HUES64 (cell line): ENCODE data around the gene NDC1.

Experiments used
- H3K27ac ChIP-seq: 2 replicates; pipeline ENCODE4 v1.7.0; 2013; ENCODE audit warnings: low read depth, low read length, inconsistent platforms
- H3K27me3 ChIP-seq: 2 replicates; pipeline ENCODE4 v1.6.1; 2013; ENCODE audit warnings: mild to moderate bottlenecking, low read length; ENCODE audit not compliant: insufficient read depth
- H3K36me3 ChIP-seq: 2 replicates; pipeline ENCODE4 v1.6.1; 2013; ENCODE audit warnings: mild to moderate bottlenecking, low read length; ENCODE audit not compliant: insufficient read depth
- H3K4me1 ChIP-seq: 2 replicates; pipeline ENCODE4 v1.6.1; 2013; ENCODE audit warnings: mild to moderate bottlenecking, low read length, moderate library complexity; ENCODE audit not compliant: insufficient read depth
- H3K4me3 ChIP-seq: 2 replicates; pipeline ENCODE4 v1.5.1; 2013; ENCODE audit warnings: mild to moderate bottlenecking, low read length, moderate library complexity
- H3K9ac ChIP-seq: 2 replicates; pipeline ENCODE4 v1.6.1; 2013; ENCODE audit warnings: mild to moderate bottlenecking, low read depth, low read length
- H3K9me3 ChIP-seq: 2 replicates; pipeline ENCODE4 v1.6.1; 2013; ENCODE audit warnings: low read depth, low read length; ENCODE audit not compliant: insufficient read depth
- WGBS: fragments of 150-250, 120-280 bp; methylation state at CpG from one replicate; pipeline ENCODE4 v1.1.7; 2013; ENCODE audit warnings: missing lambda C conversion rate; 5-methylcytosine and 5-hydroxymethylcytosine counted together

The NDC1 gene

GRCh38 chr1:53792806-53793205 is 45.3 kb downstream of the NDC1 start:
- Histone ChIP-seq H3K4me3 (no peak overlapping the region), H3K36me3 (peaks cover 83% of the 10 kb centered on the region), H3K9ac (no peak overlapping the region), H3K27ac (no peak overlapping the region), H3K9me3 (no peaks in the 10 kb centered on the region), H3K27me3 (no peaks in the 10 kb centered on the region), H3K4me1 (no peaks in the 10 kb centered on the region)
- 96% methylated on average over 4 of the region's 4 CpGs for WGBS

- H3K36me3 ChIP-seq: peaks cover 84% of the 10 kb centered on the region
Measured at GRCh38 chr1:53787655-53788054, 50.4 kb downstream of the NDC1 start.

DNA sequence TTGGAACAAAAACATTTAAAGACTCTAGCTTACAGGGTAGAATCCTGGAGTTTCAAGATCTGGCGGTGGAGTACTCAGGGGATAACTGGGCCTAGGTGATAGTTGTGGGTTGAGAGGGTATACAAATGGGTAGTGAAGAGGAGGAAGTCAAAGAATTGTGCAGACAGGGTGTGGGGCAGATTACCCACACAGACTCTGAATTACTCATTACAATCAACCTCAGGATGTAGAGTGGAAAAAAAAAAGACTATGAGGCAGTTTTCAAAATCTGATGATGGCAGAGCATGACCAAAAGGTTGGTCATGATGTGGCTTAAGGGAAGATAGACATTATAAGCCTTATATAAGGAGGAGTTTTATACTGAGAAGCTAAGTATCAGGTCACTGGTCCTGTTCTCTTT is 55.0 kb downstream of the NDC1 start:
- no peaks in the 10 kb centered on the region for H3K27me3 ChIP-seq
- peaks cover 91% of the 10 kb centered on the region for H3K36me3 ChIP-seq
- no peaks in the 10 kb centered on the region for H3K4me1 ChIP-seq
- H3K4me3 ChIP-seq: no peak overlapping the region
- WGBS: 97% methylated on average over 1 of the region's 1 CpG
- H3K9me3 ChIP-seq: no peaks in the 10 kb centered on the region
- no peak overlapping the region for H3K27ac ChIP-seq
- H3K9ac ChIP-seq: no peak overlapping the region

More at GRCh38 chr1:53787655-53788054, 50.4 kb downstream of the NDC1 start:
- H3K4me1 ChIP-seq: no peaks in the 10 kb centered on the region
- H3K27ac ChIP-seq: no peak overlapping the region
- WGBS: 100% methylated on average over 2 of the region's 3 CpGs
- no peaks in the 10 kb centered on the region for H3K27me3 ChIP-seq
- no peak overlapping the region for H3K4me3 ChIP-seq
- H3K9ac ChIP-seq: no peak overlapping the region
- H3K9me3 ChIP-seq: no peaks in the 10 kb centered on the region

GRCh38 chr1:53781654-53782053 is 56.4 kb downstream of the NDC1 start:
- 97% methylated on average over 2 of the region's 3 CpGs for WGBS
- no peaks in the 10 kb centered on the region for H3K4me1 ChIP-seq
- H3K9ac ChIP-seq: no peak overlapping the region
- peaks cover 91% of the 10 kb centered on the region for H3K36me3 ChIP-seq
- H3K4me3 ChIP-seq: no peak overlapping the region
- no peaks in the 10 kb centered on the region for H3K9me3 ChIP-seq
- no peaks in the 10 kb centered on the region for H3K27me3 ChIP-seq
- H3K27ac ChIP-seq: no peak overlapping the region

- no peak overlapping the region for H3K27ac ChIP-seq
- 83% methylated on average over 1 of the region's 1 CpG for WGBS
- no peak overlapping the region for H3K9ac ChIP-seq
Measured at GRCh38 chr1:53777272-53777671, 60.8 kb downstream of the NDC1 start.

GRCh38 chr1:53771648-53772047 is 66.4 kb downstream of the NDC1 start:
- Histone ChIP-seq H3K27me3 (no peaks in the 10 kb centered on the region), H3K27ac (no peak overlapping the region), H3K4me1 (no peaks in the 10 kb centered on the region), H3K36me3 (peaks cover 94% of the 10 kb centered on the region), H3K9ac (no peak overlapping the region), H3K4me3 (no peak overlapping the region), H3K9me3 (no peaks in the 10 kb centered on the region)
- WGBS: no CpG with 5 or more reads among the region's 2 CpGs

More at GRCh38 chr1:53777272-53777671, 60.8 kb downstream of the NDC1 start:
- Histone ChIP-seq H3K36me3 (peaks cover 90% of the 10 kb centered on the region), H3K4me1 (no peaks in the 10 kb centered on the region), H3K27me3 (no peaks in the 10 kb centered on the region), H3K9me3 (no peaks in the 10 kb centered on the region), H3K4me3 (no peak overlapping the region)

DNA sequence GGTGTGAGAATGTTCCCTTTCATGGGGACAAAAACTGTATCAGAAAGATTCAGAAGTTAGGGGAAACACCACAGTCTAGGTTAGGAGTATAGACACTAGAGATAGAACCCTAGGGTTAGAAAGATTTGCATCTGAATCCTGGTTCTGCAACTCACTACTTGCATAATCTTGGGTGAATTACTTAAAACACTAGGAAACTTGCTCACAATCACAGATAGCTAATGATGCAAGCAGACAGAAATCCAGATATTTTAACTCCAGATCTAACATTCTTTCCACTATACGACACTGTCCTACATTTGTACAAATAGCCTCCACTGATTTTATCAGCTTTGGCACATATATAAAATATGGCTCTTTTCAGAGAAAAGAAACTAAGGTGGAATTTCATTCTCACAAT is 68.3 kb downstream of the NDC1 start:
- no peaks in the 10 kb centered on the region for H3K4me1 ChIP-seq
- no peaks in the 10 kb centered on the region for H3K9me3 ChIP-seq
- H3K27me3 ChIP-seq: no peaks in the 10 kb centered on the region
- no peak overlapping the region for H3K4me3 ChIP-seq
- H3K36me3 ChIP-seq: peaks cover 92% of the 10 kb centered on the region
- WGBS: 96% methylated on average over 1 of the region's 1 CpG
- no peak overlapping the region for H3K27ac ChIP-seq
- H3K9ac ChIP-seq: no peak overlapping the region

DNA sequence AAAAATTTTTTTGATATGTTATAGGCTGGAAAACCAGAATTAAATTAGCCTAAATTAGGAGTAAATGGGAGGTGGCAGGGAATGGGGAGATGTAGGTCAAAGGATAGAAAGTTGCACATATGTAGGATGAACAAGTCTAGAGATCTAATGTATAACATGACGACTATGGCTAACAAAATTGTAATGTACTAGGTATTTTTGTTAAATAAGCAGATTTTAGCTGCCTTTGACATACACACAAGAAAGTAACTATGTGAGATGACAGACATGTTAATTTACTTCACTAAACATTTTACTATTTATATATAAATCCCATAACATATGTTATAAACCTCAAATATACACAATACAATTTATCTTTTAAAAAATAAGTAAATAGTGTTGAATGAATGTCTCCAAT is 68.9 kb downstream of the NDC1 start:
- Histone ChIP-seq H3K4me1 (no peaks in the 10 kb centered on the region), H3K4me3 (no peak overlapping the region), H3K9me3 (no peaks in the 10 kb centered on the region), H3K36me3 (peaks cover 86% of the 10 kb centered on the region), H3K27me3 (no peaks in the 10 kb centered on the region), H3K9ac (no peak overlapping the region), H3K27ac (no peak overlapping the region)
- WGBS: 100% methylated on average over 1 of the region's 1 CpG

- H3K36me3 ChIP-seq: peaks cover 64% of the 10 kb centered on the region
Measured at GRCh38 chr1:53766831-53767405, 71.2 kb downstream of the NDC1 start.

DNA sequence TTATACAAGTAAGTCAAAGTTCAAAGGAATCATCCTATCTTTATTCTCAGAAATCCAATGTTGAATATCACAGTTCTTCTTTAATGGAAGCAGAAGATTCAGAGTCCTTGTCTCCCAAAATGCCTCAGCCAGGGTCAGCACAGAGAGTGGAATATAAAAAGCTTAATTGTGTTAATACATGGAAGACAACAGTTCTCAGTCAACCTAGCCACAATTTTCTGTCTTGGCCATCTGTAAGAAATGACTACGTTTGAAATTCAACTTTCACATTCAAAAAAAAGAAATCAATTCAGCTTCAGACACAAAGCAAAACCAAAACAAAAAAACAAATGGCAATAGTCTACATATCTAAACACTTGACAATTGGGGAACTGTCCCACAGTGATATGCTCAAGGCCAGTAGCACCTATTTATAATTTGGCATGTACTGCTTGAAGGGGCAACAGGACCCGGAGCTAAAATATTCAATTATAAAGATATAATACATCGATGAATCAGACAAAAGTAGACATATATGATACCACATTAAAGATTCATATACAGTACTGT is 71.8 kb downstream of the NDC1 start:
- Histone ChIP-seq H3K36me3 (peaks cover 58% of the 10 kb centered on the region), H3K27ac (no peak overlapping the region), H3K4me3 (no peak overlapping the region), H3K4me1 (no peaks in the 10 kb centered on the region), H3K9me3 (no peaks in the 10 kb centered on the region), H3K27me3 (no peaks in the 10 kb centered on the region), H3K9ac (no peak overlapping the region)
- WGBS: 94% methylated on average over 1 of the region's 3 CpGs

More at GRCh38 chr1:53766831-53767405, 71.2 kb downstream of the NDC1 start:
- Histone ChIP-seq H3K27ac (no peak overlapping the region), H3K9ac (no peak overlapping the region), H3K4me3 (no peak overlapping the region), H3K4me1 (no peaks in the 10 kb centered on the region), H3K27me3 (no peaks in the 10 kb centered on the region), H3K9me3 (no peaks in the 10 kb centered on the region)
- 93% methylated on average over 3 of the region's 3 CpGs for WGBS

DNA sequence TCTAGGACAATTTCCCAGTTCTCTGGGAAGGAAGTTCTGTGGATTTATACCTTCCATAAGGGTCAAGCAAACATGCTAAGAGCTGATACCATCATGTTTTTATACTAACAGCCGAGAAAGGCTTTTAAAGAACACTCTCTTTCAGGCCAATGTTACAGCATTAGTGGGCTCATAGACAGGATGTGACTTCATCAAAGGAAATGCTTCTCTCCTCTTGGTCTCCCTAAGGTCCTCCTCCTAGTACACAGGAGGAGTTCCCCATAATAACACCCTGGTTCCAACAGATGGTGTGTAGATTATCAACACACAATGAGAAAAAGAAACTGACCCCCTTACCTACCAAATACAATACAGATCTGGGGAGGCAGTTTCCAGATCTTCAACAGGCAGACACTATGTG is 72.4 kb downstream of the NDC1 start:
- 97% methylated on average over 1 of the region's 1 CpG for WGBS
- Histone ChIP-seq H3K9me3 (no peaks in the 10 kb centered on the region), H3K4me3 (no peak overlapping the region), H3K36me3 (peaks cover 52% of the 10 kb centered on the region), H3K9ac (no peak overlapping the region), H3K27me3 (no peaks in the 10 kb centered on the region), H3K4me1 (no peaks in the 10 kb centered on the region), H3K27ac (no peak overlapping the region)

- Histone ChIP-seq H3K36me3 (peaks cover 35% of the 10 kb centered on the region), H3K9me3 (no peaks in the 10 kb centered on the region), H3K4me1 (no peaks in the 10 kb centered on the region), H3K4me3 (no peak overlapping the region), H3K9ac (no peak overlapping the region), H3K27me3 (no peaks in the 10 kb centered on the region), H3K27ac (no peak overlapping the region)
- WGBS: 95% methylated on average over 2 of the region's 2 CpGs
Measured at GRCh38 chr1:53763911-53764310, 74.2 kb downstream of the NDC1 start.
